ENCODE data around the gene CCNY. TPM values are rescaled to one million over a fixed set of nuclear protein-coding genes. Genes with fewer than 3 reads are reported as not detected.

CCNY gene
- total RNA-seq, 2 donors from 2014 or later = 40.1 to 84.6 TPM

DNA sequence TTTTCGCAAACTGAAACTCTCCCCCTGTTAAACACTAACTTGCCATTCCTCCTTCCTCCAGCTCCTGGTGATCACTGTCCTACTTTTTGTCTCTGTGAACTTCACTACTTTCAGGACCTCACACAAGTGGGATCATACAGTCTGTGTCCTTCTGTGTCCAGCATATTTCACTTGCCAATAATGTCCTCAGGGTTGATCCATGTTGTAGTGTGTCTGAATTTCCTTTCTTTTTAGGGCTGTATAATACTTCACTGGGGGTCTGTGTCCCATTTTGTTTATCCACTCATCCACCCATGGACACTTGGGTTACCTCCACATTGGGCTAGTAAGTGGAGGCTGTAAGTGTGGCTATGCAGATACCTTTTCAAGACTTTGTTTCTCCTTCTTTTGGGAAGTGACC, 226.1 kb downstream of the CCNY start:
- no peaks in the 10 kb centered on the region for H3K36me3 ChIP-seq
- ATAC-seq (ENCODE audit: insufficient number of reproducible peaks, low FRiP score, low read depth) (no peak), DNase-seq (ENCODE audit: low spot score) (no peak)

GRCh38 chr10:35563261-35563891, 227.1 kb downstream of the CCNY start:
- no peak for ATAC-seq (ENCODE audit: insufficient number of reproducible peaks, low FRiP score, low read depth)
- H3K9me3 ChIP-seq = no peaks in the 10 kb centered on the region
- H3K27me3 ChIP-seq (replicated peaks; ENCODE audit: insufficient read depth) = no peaks in the 10 kb centered on the region
- no peak for DNase-seq (ENCODE audit: low spot score)
- TF ChIP-seq, protein P1, sequence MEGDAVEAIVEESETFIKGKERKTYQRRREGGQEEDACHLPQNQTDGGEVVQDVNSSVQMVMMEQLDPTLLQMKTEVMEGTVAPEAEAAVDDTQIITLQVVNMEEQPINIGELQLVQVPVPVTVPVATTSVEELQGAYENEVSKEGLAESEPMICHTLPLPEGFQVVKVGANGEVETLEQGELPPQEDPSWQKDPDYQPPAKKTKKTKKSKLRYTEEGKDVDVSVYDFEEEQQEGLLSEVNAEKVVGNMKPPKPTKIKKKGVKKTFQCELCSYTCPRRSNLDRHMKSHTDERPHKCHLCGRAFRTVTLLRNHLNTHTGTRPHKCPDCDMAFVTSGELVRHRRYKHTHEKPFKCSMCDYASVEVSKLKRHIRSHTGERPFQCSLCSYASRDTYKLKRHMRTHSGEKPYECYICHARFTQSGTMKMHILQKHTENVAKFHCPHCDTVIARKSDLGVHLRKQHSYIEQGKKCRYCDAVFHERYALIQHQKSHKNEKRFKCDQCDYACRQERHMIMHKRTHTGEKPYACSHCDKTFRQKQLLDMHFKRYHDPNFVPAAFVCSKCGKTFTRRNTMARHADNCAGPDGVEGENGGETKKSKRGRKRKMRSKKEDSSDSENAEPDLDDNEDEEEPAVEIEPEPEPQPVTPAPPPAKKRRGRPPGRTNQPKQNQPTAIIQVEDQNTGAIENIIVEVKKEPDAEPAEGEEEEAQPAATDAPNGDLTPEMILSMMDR (IDR thresholded peaks at IDR 0.05) = peak; percentile 94
- H3K27ac ChIP-seq = no peak overlapping the region
- H3K4me3 ChIP-seq = peak overlapping the region; percentile 12
- peaks cover 21 to 40% of the 10 kb centered on the region in 2 donors for H3K4me1 ChIP-seq (ENCODE audit: control insufficient read depth in 1 of 2, low read depth in 2 of 2)
- H3K36me3 ChIP-seq = no peaks in the 10 kb centered on the region

More for the DNA sequence above, 226.1 kb downstream of the CCNY start:
- TF ChIP-seq, protein P1 (IDR thresholded peaks at IDR 0.05) = no peak
- Histone ChIP-seq H3K9me3 (no peaks in the 10 kb centered on the region), H3K27me3 (replicated peaks; ENCODE audit: insufficient read depth) (no peaks in the 10 kb centered on the region), H3K4me1 (ENCODE audit: control insufficient read depth in 1 of 2, low read depth in 2 of 2) (peaks cover 21 to 40% of the 10 kb centered on the region in 2 donors), H3K4me3 (no peak overlapping the region), H3K27ac (no peak overlapping the region)

- ATAC-seq (ENCODE audit: insufficient number of reproducible peaks, low FRiP score, low read depth) = no peak
- peak overlapping the region; percentile 49 for H3K27ac ChIP-seq
- TF ChIP-seq, protein P1 (IDR thresholded peaks at IDR 0.05) = no peak
These were observed 228.1 kb downstream of the CCNY start for GRCh38 chr10:35564341-35564968.

GRCh38 chr10:35565602-35566081, 229.3 kb downstream of the CCNY start:
- ATAC-seq (ENCODE audit: insufficient number of reproducible peaks, low FRiP score, low read depth) = no peak
- Histone ChIP-seq H3K27me3 (replicated peaks; ENCODE audit: insufficient read depth) (no peaks in the 10 kb centered on the region), H3K9me3 (no peaks in the 10 kb centered on the region), H3K4me3 (no peak overlapping the region), H3K27ac (peak overlapping the region in 1 of 2 donors; percentile 36), H3K36me3 (peaks cover 10% of the 10 kb centered on the region), H3K4me1 (ENCODE audit: control insufficient read depth in 1 of 2, low read depth in 2 of 2) (peaks cover 21 to 40% of the 10 kb centered on the region in 2 donors)
- DNase-seq (ENCODE audit: low spot score) = no peak
- TF ChIP-seq, protein P1 (IDR thresholded peaks at IDR 0.05) = no peak

More at GRCh38 chr10:35564341-35564968, 228.1 kb downstream of the CCNY start:
- Histone ChIP-seq H3K4me1 (ENCODE audit: control insufficient read depth in 1 of 2, low read depth in 2 of 2) (peaks cover 21 to 40% of the 10 kb centered on the region in 2 donors), H3K36me3 (peaks cover 8% of the 10 kb centered on the region), H3K9me3 (no peaks in the 10 kb centered on the region), H3K4me3 (no peak overlapping the region), H3K27me3 (replicated peaks; ENCODE audit: insufficient read depth) (no peaks in the 10 kb centered on the region)
- no peak for DNase-seq (ENCODE audit: low spot score)

- no peak for ATAC-seq (ENCODE audit: insufficient number of reproducible peaks, low FRiP score, low read depth)
- no peak for DNase-seq (ENCODE audit: low spot score)
- Histone ChIP-seq H3K4me1 (ENCODE audit: control insufficient read depth in 1 of 2, low read depth in 2 of 2) (peaks cover 20 to 36% of the 10 kb centered on the region in 2 donors), H3K27me3 (replicated peaks; ENCODE audit: insufficient read depth) (no peaks in the 10 kb centered on the region), H3K9me3 (no peaks in the 10 kb centered on the region), H3K27ac (no peak overlapping the region), H3K36me3 (peaks cover 10% of the 10 kb centered on the region), H3K4me3 (no peak overlapping the region)
- TF ChIP-seq, protein P1 (IDR thresholded peaks at IDR 0.05) = no peak
These were observed 231.6 kb downstream of the CCNY start for GRCh38 chr10:35567951-35568350.
